GM19099 (cell line): ENCODE data around the gene FHL3.
A peak's percentile ranks its signal among the peaks of the same experiment; 100 is the strongest.

Experiments
- POLR2A ChIP-seq: IDR thresholded peaks from 3 replicates; pipeline ENCODE4 v1.6.1; 2011; ENCODE audit warnings: low read depth; ENCODE audit not compliant: insufficient read length; ENCODE audit errors: extremely low read depth

The FHL3 gene

GRCh38 chr1:38003261-38004250, 1.8 kb downstream of the FHL3 start:
- no peak for TF ChIP-seq POLR2A

GRCh38 chr1:38000529-38001455, 4.5 kb downstream of the FHL3 start:
- TF ChIP-seq POLR2A: no peak

DNA sequence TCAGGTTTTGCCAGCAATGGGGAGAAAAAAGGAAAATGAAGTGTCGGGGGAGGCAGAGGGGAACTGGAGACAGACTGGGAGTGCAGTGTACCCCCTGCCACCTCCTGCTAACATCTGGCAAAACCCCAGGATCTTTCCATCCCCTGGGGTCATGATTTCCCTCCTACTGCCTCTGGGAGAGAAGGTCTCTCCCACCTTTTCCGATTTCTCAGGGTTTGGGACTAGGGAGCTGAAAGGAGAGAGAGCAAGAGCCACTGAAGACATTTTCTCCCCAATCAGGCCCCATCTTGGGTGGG, 5.1 kb downstream of the FHL3 start:
- no peak for TF ChIP-seq POLR2A

DNA sequence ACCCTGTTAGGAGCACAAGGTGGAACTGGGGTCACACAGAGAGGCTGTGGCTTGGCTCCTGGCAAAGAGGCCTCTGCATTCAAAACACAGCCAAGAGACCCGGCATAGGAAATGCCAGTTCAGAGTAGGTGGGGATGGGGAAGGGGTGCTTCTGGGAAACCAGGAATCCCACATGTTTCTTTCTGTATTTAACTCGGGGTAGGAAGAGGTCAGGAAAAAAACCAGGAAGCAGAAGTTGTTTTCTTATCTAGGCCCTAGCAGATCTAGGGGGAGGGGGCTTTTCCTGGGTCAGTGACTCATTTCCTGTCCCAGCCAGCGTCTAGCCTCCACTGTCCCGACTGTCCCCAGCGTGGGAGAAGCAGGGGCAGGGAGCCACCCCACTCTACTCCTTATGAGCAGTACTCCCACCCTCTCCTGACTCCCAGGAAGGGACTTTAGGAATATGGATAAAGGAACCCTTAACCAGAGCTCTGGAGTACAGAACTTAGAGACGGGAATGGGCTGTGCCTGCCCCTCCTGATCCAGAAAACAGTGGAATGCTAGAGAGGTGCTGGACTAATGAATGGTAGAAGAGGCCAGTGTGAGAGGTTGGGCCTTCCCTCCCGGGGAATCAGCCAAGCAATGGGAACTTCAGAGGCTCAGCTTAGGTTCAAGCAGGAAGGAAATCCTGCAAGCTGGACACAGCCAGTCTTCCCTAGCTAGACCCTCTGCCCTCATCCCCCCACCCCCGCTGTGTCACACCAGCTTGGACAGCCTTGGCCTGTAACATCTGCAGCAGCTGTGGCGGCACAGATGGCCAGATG, 5.7 kb downstream of the FHL3 start:
- TF ChIP-seq POLR2A: no peak

GRCh38 chr1:37998913-37999429, 6.3 kb downstream of the FHL3 start:
- no peak for TF ChIP-seq POLR2A

- no peak for TF ChIP-seq POLR2A
Observed at GRCh38 chr1:37998089-37998808, 7.1 kb downstream of the FHL3 start.

DNA sequence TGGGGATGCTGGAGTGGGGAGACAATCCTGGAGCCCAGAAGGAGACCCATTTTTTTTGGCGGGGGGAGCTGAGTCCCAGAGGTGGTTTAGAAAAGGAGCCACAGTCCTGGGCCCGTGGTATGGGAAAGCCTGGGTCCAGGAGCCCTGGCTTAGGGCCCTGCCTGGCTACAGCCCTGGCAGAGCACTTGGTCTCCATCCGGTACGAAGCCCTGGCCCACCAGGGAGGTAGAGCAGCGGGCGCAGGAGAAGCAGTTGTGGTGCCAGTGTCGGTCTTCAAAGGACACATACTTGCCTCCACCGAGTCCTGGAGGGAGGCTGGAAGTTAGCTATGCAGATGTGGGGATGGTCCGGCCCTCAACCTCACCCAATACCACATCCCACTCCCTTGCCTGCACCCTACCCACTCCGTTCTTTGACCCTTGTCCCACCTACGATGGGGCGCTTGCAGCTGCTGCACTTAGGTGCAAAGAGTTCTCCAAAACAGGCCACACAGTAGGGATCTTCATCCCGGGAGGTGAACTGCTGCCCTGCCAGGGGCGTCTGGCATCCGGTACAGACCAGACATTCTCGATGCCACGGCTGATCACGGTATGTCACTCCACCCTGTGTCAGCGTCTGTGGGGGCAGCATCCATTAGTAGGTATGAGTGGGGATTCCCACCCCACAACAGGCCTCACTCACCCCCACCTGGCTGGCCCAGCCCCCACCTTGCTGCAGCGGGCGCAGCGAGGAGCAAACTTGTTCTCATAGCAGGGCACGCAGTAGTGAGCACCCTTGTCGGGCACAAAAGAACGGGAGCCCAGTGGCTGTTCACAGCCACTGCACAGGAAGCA, 7.8 kb downstream of the FHL3 start:
- TF ChIP-seq POLR2A: no peak

DNA sequence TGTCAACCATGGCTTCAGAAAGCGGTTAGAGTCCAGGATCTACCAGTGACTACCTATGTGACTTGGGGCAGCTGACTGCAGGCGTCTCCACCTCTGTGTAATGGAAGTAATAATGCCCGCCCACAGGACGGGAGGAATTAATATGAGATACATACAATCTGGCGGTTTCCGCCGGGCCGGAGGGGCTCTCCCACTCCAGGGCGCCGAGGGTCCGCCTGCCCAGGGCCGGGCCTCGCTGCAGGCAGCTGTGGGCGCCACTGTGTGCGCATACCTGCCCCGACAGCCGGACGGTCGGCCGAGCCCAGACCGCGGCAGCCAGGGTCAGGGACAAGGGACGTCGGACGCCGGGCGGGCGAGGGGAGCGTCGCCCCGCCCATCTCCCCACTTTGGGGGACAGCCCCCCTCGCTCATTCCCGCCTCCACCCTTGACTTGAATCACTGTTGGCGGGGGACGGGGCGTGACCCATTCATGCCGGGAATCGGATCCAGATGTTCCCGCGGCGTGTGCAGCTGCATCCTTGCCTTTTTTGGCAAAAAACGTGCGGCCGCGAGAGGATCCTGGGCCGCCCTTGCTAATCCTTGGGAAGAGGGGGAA, 9.5 kb downstream of the FHL3 start:
- TF ChIP-seq POLR2A: peak; percentile 57

GRCh38 chr1:37994886-37995566, 10.3 kb downstream of the FHL3 start:
- no peak for TF ChIP-seq POLR2A

- no peak for TF ChIP-seq POLR2A
Observed at GRCh38 chr1:37989361-37989930, 15.9 kb downstream of the FHL3 start.

- no peak for TF ChIP-seq POLR2A
Observed at GRCh38 chr1:37987679-37988078, 17.6 kb downstream of the FHL3 start.

DNA sequence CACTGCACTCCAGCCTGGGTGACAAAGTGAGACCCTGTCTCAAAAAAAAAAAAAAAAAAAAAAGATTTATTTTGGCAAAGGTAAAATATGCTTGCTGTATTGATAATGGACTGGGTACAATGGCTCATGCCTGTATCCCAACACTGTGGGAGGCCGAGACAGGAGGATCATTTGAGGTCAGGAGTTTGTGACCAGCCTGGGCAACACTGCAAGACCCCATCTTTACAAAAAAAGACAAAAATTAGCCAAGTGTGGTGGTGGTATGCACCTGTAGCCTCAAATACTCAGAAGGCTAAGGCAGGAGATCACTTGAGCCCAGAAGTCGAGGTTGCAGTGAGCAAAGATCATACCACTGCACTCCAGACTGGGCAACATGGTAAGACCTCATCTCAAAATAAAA, 21.8 kb downstream of the FHL3 start:
- no peak for TF ChIP-seq POLR2A
